ENCODE results near the gene UNC5C. TPM values are rescaled to one million over a fixed set of nuclear protein-coding genes. Genes with fewer than 3 reads are reported as not detected.

Gene UNC5C
- polyA plus RNA-seq, 1 donor (not counting 4 experiments of a cell fraction or from before 2014, with no cell fraction given), result not detected

- Histone ChIP-seq H3K9ac (ENCODE audit: control insufficient read depth, extremely low read depth, insufficient read depth, low read length) (no peak overlapping the region), H3K79me2 (ENCODE audit: control insufficient read depth, insufficient read depth, low read length) (no peaks in the 10 kb centered on the region), H3K36me3 (ENCODE audit: control insufficient read depth in 2 of 2, extremely low read depth in 1 of 2, insufficient read depth in 2 of 2, low read length in 2 of 2) (no peaks in the 10 kb centered on the region), H4K20me1 (ENCODE audit: control insufficient read depth, extremely low read depth, insufficient read depth, low read length) (no peaks in the 10 kb centered on the region), H3K9me3 (ENCODE audit: control insufficient read depth, low read depth, low read length) (no peaks in the 10 kb centered on the region), H3K4me3 (ENCODE audit: control insufficient read depth in 2 of 3, extremely low read depth in 1 of 3, insufficient read depth in 2 of 3, low read depth in 1 of 3, low read length in 3 of 3) (no peak overlapping the region), H3K4me2 (ENCODE audit: control insufficient read depth, extremely low read depth, insufficient read depth, low read depth, low read length) (no peak overlapping the region), H3K9me1 (ENCODE audit: control insufficient read depth, extremely low read depth, insufficient read depth, low read length) (no peaks in the 10 kb centered on the region), H3K4me1 (ENCODE audit: control insufficient read depth, extremely low read depth, insufficient read depth, low read length) (no peaks in the 10 kb centered on the region), H3K27me3 (ENCODE audit: control insufficient read depth, extremely low read depth, insufficient read depth, low read length) (no peaks in the 10 kb centered on the region), H2AFZ (ENCODE audit: control insufficient read depth, low read length) (no peak overlapping the region), H3K27ac (ENCODE audit: control insufficient read depth, insufficient read depth, low read length) (no peak overlapping the region)
- dilution Hi-C loops (cut with MboI; ENCODE audit: extremely low pct_ligation_motif_present, low sequenced_read_pairs), result no loop called here
- TF ChIP-seq EZH2 (IDR thresholded peaks at IDR 0.05; ENCODE audit: low read length) (no peak), CTCF (optimal IDR thresholded peaks at IDR 0.05 in 1 of 3, IDR thresholded peaks at IDR 0.05 in 1 of 3, conservative IDR thresholded peaks at IDR 0.05 in 1 of 3; ENCODE audit: extremely low read depth in 1 of 3, insufficient read depth in 2 of 3, low read length in 3 of 3) (no peak)
- DNase-seq (ENCODE audit: low read depth, low spot score) (no peak), FAIRE-seq (no peak)
These were observed 333.7 kb downstream of the UNC5C start for GRCh38 chr4:95215043-95215442.

GRCh38 chr4:95214408-95214807 is 334.4 kb downstream of the UNC5C start:
- no peaks in the 10 kb centered on the region for H3K9me1 ChIP-seq (ENCODE audit: control insufficient read depth, extremely low read depth, insufficient read depth, low read length)
- H3K4me1 ChIP-seq (ENCODE audit: control insufficient read depth, extremely low read depth, insufficient read depth, low read length), result no peaks in the 10 kb centered on the region
- no peak overlapping the region for H3K9ac ChIP-seq (ENCODE audit: control insufficient read depth, extremely low read depth, insufficient read depth, low read length)
- no peak overlapping the region for H3K4me3 ChIP-seq (ENCODE audit: control insufficient read depth in 2 of 3, extremely low read depth in 1 of 3, insufficient read depth in 2 of 3, low read depth in 1 of 3, low read length in 3 of 3)
- no peaks in the 10 kb centered on the region for H3K9me3 ChIP-seq (ENCODE audit: control insufficient read depth, low read depth, low read length)
- no peaks in the 10 kb centered on the region for H3K79me2 ChIP-seq (ENCODE audit: control insufficient read depth, insufficient read depth, low read length)
- no peak overlapping the region for H2AFZ ChIP-seq (ENCODE audit: control insufficient read depth, low read length)
- H3K36me3 ChIP-seq (ENCODE audit: control insufficient read depth in 2 of 2, extremely low read depth in 1 of 2, insufficient read depth in 2 of 2, low read length in 2 of 2), result no peaks in the 10 kb centered on the region
- dilution Hi-C loops (cut with MboI; ENCODE audit: extremely low pct_ligation_motif_present, low sequenced_read_pairs), result no loop called here
- no peaks in the 10 kb centered on the region for H4K20me1 ChIP-seq (ENCODE audit: control insufficient read depth, extremely low read depth, insufficient read depth, low read length)
- no peaks in the 10 kb centered on the region for H3K27me3 ChIP-seq (ENCODE audit: control insufficient read depth, extremely low read depth, insufficient read depth, low read length)
- no peak overlapping the region for H3K4me2 ChIP-seq (ENCODE audit: control insufficient read depth, extremely low read depth, insufficient read depth, low read depth, low read length)
- no peak for TF ChIP-seq EZH2 (IDR thresholded peaks at IDR 0.05; ENCODE audit: low read length)
- TF ChIP-seq CTCF (optimal IDR thresholded peaks at IDR 0.05 in 1 of 3, IDR thresholded peaks at IDR 0.05 in 1 of 3, conservative IDR thresholded peaks at IDR 0.05 in 1 of 3; ENCODE audit: extremely low read depth in 1 of 3, insufficient read depth in 2 of 3, low read length in 3 of 3), result no peak
- no peak overlapping the region for H3K27ac ChIP-seq (ENCODE audit: control insufficient read depth, insufficient read depth, low read length)
- DNase-seq (ENCODE audit: low read depth, low spot score) (no peak), FAIRE-seq (no peak)

Measured in keratinocyte (primary cell).